IPS DF 4.7 (cell line): Measurements from ENCODE around the gene OBP2A.
"Not testable (repeated sequence)": the region's sequence is repeated elsewhere in the genome, so short reads cannot be mapped to it uniquely, and the experiment has no call there.

ENCODE experiments used
- DNase-seq: peaks from one replicate; pipeline ENCODE4 v3.0.0-alpha.2; 2013; ENCODE audit warnings: low spot score; ENCODE audit errors: extremely low read depth

Gene OBP2A

DNA sequence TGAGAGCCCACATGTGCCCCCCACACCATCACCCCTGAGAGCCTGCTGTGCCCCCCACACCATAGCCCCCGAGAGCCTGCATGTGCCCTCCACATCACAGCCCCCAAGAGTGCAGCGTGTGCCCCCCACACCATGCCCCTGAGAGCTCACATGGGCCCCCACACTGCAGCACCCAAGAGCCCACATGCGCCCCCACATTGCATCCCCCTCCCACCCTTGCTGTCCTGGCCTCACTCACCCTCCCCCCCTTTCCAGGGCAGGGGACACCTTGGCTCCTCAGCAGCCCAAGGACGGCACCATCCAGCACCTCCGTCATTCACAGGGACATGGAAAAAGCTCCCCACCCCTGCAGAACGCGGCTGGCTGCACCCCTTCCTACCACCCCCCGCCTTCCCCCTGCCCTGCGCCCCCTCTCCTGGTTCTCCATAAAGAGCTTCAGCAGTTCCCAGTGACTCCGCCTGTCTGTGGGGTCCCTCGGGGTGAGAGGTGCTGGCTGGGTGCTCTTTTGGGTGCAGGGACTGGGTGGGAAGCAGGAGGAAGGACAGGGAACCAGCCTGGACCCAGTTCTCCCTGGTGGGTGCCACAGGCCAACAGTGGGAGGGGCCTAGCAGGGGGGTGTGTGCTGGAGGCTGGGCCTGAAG is 19.7 kb upstream of the OBP2A start:
- no peak for DNase-seq

DNA sequence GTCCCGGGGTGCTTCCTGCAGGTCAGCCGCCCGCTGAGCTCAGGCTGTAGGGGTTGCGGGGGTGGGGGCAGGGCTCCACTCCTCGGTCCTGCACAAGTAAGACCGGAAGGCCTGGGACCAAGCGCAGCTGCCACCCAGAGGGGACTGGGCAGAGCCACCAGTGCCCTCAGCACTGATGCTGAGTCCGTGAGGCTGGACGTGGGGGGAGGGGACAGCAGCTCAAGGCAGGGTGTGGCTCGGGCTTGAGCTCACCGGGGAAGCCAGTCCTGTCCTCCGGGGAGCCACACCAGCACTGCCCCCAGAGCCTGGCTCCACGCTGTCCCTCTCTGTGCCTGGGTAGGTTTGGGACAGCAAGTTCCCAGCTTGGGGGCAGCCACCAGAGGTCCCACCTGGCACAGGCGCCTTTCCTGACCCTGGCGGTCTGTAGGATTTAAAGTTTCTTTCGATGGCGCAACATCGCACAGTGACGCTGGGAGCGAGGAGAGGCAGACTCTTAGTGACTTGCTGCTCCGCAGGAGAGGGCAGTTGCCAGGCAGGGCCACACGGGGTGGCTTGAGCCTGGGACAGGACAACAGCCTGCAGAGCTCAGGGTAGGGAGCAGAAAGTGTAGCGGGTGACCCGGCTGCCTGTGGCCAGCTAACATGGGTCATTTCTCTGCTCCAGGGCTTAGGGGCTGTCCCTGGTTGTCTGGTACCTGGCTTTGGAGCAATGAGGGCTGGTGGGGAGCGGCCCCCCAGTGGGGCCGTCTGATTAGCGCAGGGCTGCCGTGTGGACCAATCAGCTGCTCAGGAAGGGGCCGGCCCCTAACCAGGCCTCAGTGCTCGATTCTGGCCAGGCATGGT is 19.0 kb upstream of the OBP2A start:
- no peak for DNase-seq

GRCh38 chr9:135528842-135529435 is 17.0 kb upstream of the OBP2A start:
- not testable (repeated sequence) for DNase-seq

DNA sequence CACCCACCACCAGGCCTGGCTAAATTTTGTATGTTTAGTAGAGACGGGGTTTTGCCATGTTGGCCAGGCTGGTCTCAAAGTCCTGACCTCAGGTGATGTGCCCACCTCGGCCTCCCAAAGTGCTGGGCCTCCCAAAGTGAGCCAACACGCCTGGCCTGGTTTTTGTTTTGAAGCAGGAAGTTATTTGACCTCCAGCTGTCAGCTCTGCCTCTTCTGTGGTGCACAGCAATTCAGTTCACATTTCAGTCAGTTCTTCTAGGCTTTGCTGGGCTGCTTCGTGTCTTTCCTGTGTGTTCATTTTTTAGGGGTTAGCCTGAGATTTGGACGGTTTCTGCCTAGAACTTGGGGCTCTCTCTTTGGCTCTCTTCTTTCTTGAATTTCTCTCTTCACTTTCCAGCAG is 15.8 kb upstream of the OBP2A start:
- DNase-seq: no peak

DNA sequence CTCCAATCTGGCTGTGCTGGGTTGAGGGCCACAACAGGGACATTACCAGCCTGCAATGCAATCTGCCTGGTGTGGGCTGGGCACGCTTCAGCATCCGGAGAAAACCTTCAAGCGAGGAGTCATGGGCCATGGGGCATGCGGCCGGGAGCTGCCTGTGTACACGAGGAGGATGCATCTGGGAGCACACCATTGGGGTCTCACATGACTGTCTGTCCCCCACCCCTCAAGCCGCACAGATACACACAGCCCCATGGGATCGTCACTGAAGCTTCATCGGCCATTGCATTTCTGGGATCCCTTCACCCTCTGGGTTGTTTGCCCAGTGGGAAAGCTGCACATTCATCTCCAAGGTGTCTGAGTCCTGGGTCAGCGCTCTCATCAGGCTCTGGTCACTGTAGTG is 14.8 kb upstream of the OBP2A start:
- DNase-seq: no peak

DNA sequence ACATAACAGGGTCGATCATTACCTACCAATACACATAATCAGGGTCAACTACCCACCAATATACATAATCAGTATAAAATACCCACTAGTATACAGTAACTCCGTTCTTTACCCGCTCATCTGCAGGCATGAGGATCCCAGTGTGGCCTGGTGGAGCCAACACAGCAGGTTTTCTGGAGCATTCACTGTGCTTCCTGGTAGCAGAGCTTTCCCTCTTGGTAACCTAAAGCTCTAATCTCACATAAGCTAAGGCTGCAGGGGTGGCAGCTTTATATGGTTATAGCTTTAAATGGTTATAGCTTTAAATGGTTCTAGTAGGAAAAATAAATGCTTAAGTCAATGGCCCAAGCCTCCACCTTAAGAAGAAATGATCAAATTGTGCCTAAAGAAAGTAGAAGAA is 12.8 kb upstream of the OBP2A start:
- DNase-seq: no peak

DNA sequence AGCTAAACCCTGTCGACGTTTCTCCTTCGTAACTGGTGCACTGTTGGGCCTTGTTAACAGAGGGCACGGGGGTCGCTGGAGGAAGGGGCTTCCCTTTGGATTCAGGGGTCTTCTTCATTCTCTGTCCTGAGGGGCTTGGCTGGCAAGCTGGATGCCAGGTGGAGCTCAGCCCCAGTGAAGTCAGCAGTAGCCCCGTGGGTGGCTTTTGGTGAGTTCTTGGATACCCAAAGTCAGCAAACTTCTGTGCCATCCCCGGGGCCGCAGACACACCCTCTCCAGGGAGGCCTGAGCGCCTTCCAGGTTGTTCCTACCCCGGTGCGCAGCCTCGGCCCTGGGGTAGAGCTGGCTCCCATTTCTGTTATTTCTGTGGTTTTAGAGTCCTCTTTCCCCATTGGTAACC is 12.3 kb upstream of the OBP2A start:
- no peak for DNase-seq

GRCh38 chr9:135534192-135534711 is 11.7 kb upstream of the OBP2A start:
- DNase-seq: not testable (repeated sequence)

DNA sequence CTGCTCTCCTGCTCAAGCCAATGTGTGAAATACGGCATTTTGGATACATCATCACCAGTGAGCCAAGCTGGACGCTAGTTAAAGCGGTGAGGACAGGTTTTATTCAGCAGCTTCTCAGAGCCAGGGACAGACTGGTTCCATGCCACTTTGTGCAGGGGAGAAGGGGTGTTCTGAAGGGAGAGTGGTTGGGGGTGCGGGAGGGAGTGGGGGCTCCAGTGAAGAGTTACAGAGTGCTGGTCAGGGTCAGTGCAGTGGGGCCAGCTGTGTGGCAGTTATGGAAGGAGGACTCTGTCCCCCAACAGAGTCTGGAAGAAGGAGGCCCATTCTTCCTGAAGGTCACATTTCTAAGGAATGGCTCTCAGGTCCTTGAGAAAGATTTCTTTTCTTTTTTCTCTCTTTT is 11.1 kb upstream of the OBP2A start:
- DNase-seq: not testable (repeated sequence)

GRCh38 chr9:135535631-135536030 is 10.3 kb upstream of the OBP2A start:
- DNase-seq: not testable (repeated sequence)

GRCh38 chr9:135536216-135536615 is 9.7 kb upstream of the OBP2A start:
- no peak for DNase-seq

DNA sequence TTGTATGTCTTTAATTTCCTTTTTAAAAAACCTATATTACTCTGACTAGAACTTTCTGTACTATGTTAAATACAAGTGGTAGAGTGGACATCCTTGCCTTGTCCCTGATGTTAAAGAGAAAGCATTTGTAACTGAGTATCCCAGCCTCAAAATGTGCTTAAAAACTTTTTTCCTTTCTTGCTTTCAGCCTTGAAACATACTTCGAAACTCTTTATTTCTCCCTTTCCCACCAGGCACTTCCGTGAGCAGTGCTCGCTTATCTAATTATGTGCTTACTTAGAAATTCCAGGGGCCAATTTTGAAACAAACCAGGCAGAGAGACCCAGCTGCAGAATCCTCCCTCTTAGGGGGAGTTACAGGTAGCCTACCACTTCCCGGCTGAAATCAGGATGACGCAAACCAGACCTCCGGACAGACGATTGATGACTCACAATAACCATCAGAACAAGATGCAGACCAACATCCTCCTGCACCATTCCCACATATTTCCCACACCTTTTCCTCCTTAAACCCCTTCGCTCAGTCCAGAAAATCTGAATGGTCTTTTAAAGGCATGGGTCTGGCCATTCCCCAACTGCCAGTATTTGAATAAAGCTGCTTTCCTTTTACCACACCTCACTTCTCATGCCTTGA is 2.5 kb upstream of the OBP2A start:
- not testable (repeated sequence) for DNase-seq

GRCh38 chr9:135544981-135545635 is 818 bp upstream of the OBP2A start:
- no peak for DNase-seq

DNA sequence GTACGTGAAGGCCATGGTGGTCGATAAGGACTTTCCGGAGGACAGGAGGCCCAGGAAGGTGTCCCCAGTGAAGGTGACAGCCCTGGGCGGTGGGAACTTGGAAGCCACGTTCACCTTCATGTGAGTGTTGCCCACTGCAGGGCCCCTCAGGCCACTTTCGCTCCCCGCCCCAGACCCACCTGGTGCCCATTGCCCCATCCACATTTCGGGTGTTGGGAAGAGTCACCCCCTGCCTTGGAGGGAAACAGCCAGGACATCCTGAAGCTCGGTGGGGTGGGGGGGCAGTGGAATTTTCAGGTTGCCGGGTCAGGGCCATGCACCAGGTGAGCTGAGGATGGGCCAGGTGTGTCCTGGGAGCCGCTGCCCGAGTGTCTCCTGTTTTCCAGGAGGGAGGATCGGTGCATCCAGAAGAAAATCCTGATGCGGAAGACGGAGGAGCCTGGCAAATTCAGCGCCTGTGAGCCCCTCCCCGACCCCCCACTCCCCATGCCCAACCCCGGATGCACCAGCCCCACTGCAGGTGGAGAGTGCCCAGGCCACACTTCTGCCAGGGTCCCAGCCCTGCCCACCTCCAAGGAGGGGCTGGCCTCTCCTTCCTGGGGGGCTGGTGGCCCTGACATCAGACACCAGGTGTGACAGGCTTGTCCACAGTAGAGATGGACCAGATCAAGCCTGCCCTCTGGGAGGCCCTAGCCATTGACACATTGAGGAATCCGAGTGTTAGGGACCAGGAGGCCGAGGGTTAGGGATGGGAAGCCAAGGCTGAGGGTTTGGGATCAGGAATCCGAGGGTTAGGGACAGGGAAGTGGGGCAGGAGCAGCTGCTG is 1.1 kb downstream of the OBP2A start:
- not testable (repeated sequence) for DNase-seq

DNA sequence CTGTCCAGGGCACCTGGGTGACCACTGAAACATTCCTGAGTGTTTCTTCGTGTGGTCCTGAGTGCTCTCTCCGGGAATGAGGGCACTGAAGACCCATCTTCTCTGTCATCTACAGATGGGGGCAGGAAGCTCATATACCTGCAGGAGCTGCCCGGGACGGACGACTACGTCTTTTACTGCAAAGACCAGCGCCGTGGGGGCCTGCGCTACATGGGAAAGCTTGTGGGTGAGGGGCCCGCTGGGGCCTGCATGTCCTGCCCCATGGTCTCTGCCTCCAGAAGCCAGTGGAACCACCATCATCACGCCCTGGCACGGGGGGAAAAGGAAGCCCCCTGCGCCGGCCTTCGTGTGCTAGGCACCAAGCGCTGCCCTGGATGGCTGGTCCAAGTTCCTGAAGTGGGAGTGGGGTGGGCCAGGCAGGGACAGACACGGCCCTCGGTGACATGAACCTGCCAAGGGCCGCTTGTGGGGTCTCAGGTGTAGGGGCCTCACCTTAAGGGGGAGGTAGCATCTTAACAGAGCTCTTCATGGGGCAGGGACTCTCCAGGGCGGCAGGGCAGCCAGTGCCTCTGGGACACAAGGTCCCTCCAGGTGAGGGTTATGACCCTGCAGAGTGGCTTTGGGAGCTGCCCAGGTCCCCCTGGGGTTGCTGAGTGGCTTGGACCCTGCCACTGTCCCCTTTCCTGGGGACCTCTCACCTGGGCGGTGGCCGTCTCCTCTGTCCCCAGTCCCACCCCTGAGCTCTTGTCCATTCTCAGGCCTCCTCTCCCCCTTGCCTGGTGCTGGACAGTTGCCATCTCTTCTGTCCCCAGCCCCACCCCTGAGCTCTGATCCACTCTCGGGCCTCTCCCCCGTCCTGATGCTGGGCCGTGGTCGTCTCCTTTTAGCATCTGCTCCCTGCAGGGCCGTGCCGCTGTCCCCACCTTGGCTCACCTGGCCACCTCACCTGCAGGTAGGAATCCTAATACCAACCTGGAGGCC is 2.1 kb downstream of the OBP2A start:
- DNase-seq: no peak

DNA sequence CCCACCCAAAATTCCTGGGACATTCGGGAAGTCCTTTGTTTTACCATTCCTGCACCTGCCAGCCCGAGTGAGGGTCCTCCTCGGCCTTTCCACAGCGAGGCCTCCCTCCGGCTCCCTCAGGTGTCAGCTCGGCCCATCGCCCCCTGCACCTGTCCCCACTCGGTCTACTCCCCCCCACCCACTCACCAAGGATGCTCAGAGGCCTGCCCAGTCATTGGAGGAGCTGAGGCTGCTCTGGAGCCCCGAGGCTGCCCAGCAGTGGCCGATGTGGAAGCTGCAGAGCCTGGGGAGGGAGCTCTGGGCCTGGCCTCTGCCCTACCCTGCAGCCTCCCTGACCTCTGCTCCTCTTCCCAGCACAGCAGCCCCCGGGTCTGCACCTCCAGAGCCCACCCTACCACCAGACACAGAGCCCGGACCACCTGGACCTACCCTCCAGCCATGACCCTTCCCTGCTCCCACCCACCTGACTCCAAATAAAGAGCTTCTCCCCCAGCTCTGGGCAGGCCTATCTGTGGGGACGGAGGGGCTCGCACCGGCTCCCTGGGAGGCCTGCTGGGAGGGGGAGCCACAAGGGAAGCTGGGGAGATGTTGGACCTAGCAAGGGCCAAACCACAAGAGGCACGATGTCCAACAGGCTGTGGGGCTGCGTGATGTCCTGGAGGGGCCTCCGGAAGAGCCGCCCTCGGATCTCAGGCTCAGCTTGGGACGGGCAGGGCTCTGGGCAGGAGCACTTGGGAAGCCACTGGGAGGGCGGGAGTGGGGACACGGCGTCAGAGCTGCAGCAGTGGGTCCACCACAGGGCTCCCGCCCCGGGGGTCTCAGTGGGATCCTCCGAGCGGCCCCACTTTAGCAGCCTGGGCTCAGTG is 3.8 kb downstream of the OBP2A start:
- not testable (repeated sequence) for DNase-seq

DNA sequence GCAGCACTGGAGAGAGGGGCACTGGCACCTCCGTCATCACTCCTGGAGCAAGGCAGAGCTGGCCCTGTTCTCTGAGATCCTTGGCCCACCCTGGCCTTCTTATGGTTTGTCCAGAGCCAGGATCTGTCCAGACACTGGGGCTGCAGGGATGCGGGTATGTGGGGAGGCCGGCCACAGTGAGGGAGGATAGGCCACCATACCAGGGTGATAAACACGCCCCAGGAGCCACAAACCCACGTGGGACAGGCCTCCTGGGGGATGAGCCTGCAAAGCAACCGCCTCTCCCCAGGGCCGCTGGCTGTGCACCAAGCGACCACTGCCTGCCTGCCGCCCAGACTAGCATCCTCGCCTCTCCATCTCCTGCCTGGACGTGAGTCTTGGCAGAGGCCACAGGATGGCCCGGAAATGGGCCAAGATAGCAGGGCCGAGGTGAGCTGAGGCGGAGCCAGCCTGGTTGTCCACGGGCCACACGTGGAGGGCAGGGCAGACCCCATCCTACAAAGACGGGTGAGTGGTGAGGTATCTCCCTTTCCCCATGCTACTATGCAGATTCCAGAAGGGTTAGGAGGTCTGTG is 4.5 kb downstream of the OBP2A start:
- no peak for DNase-seq

GRCh38 chr9:135551031-135551430 is 5.1 kb downstream of the OBP2A start:
- DNase-seq: no peak
